Smooth muscle cell (in vitro differentiated cells): ENCODE data around the gene OR9Q2. TPM values are rescaled to one million over a fixed set of nuclear protein-coding genes. Genes with fewer than 3 reads are reported as not detected.
"Not testable (repeated sequence)": the region's sequence is repeated elsewhere in the genome, so short reads cannot be mapped to it uniquely, and the experiment has no call there.

ENCODE experiments used
- DNase-seq: peaks from one replicate; lab custom pipeline; 2025; ENCODE audit not compliant: unreplicated experiment; lab: John Stamatoyannopoulos, UW
- H2AFZ ChIP-seq: fragments of 200-600 bp; sonication (generic); 2 replicates; pipeline ENCODE4 v1.6.0; 2016; ENCODE audit warnings: antibody characterized with exemption, low read depth, mild to moderate bottlenecking
- H3F3A ChIP-seq: fragments of 200-600 bp; sonication (generic); 2 replicates; pipeline ENCODE4 v1.6.0; 2017; ENCODE audit warnings: antibody characterized with exemption, low read depth
- H3K27ac ChIP-seq: fragments of 200-600 bp; sonication (generic); 2 replicates; pipeline ENCODE4 v1.5.1; 2016; ENCODE audit warnings: low read depth, mild to moderate bottlenecking
- H3K27me3 ChIP-seq: fragments of 200-600 bp; sonication (generic); 2 replicates; pipeline ENCODE4 v1.6.1; 2016; ENCODE audit warnings: low read depth, mild to moderate bottlenecking
- H3K36me3 ChIP-seq: fragments of 200-600 bp; sonication (generic); 2 replicates; pipeline ENCODE4 v1.5.1; 2016; ENCODE audit warnings: low read depth
- H3K4me1 ChIP-seq: fragments of 200-600 bp; sonication (generic); 2 replicates; pipeline ENCODE4 v1.5.1; 2016; ENCODE audit warnings: low read depth
- H3K4me2 ChIP-seq: fragments of 200-600 bp; sonication (generic); 2 replicates; pipeline ENCODE4 v1.6.0; 2016; ENCODE audit warnings: mild to moderate bottlenecking
- H3K4me3 ChIP-seq: fragments of 200-600 bp; sonication (generic); 2 replicates; pipeline ENCODE4 v1.5.1; 2016; ENCODE audit warnings: mild to moderate bottlenecking
- H3K79me2 ChIP-seq: fragments of 200-600 bp; sonication (generic); 2 replicates; pipeline ENCODE4 v1.6.0; 2016; ENCODE audit warnings: low read depth, mild to moderate bottlenecking
- H3K9ac ChIP-seq: fragments of 200-600 bp; sonication (generic); 2 replicates; pipeline ENCODE4 v1.6.0; 2016; ENCODE audit warnings: low read depth
- H3K9me3 ChIP-seq: fragments of 200-600 bp; sonication (generic); replicated peaks from 2 replicates; pipeline ENCODE4 v1.5.1; 2016; ENCODE audit warnings: low read depth
- H4K20me1 ChIP-seq: fragments of 200-600 bp; sonication (generic); 2 replicates; pipeline ENCODE4 v1.6.0; 2016; ENCODE audit warnings: low read depth
- CTCF ChIP-seq: fragments of 200-600 bp; sonication (generic); IDR thresholded peaks from 2 replicates; pipeline ENCODE4 v1.5.1; 2017; ENCODE audit warnings: borderline replicate concordance, mild to moderate bottlenecking, antibody characterized with exemption; ENCODE audit not compliant: insufficient read depth, poor library complexity, severe bottlenecking
- WGBS: methylation state at CpG from one replicate; pipeline ENCODE4 v1.1.7; 2016; ENCODE audit warnings: low lambda C conversion rate; 5-methylcytosine and 5-hydroxymethylcytosine counted together
- polyA plus RNA-seq: library from polyadenylated mRNA; unstranded; fragments of >200 nt; fragmentation: Nextera tagmentation; extraction: Ambion mirVana; gene quantifications from 2 replicates; pipeline ENCODE4 v1.2.1, GENCODE V29; 2016
- total RNA-seq: library from RNA; depleted of rRNA; stranded (reverse); fragments of >200 nt; gene quantifications from 2 replicates; pipeline ENCODE4 v1.2.3, GENCODE V29; 2014

Gene OR9Q2
- total and polyA plus RNA-seq, 2 experiments from 2014 or later = not detected

GRCh38 chr11:58195939-58196338 is 7.1 kb downstream of the OR9Q2 start:
- no peaks in the 10 kb centered on the region for H4K20me1 ChIP-seq
- no peaks in the 10 kb centered on the region for H3K27me3 ChIP-seq
- no peak overlapping the region for H3K4me3 ChIP-seq
- no peak for TF ChIP-seq CTCF
- H3K27ac ChIP-seq = no peak overlapping the region
- H3K4me1 ChIP-seq = no peaks in the 10 kb centered on the region
- DNase-seq = no peak
- no peak overlapping the region for H3K4me2 ChIP-seq
- no peaks in the 10 kb centered on the region for H3K36me3 ChIP-seq
- no peak overlapping the region for H2AFZ ChIP-seq
- H3K79me2 ChIP-seq = no peaks in the 10 kb centered on the region
- WGBS = 81% methylated on average over 2 of the region's 2 CpGs
- no peaks in the 10 kb centered on the region for H3F3A ChIP-seq
- no peak overlapping the region for H3K9ac ChIP-seq
- H3K9me3 ChIP-seq = no peaks in the 10 kb centered on the region

- Histone ChIP-seq H2AFZ (no peak overlapping the region), H3K4me2 (no peak overlapping the region), H3K27me3 (no peaks in the 10 kb centered on the region), H3K9ac (no peak overlapping the region), H3K36me3 (no peaks in the 10 kb centered on the region), H3K79me2 (no peaks in the 10 kb centered on the region), H3F3A (no peaks in the 10 kb centered on the region), H3K9me3 (no peaks in the 10 kb centered on the region), H4K20me1 (no peaks in the 10 kb centered on the region), H3K27ac (no peak overlapping the region), H3K4me1 (no peaks in the 10 kb centered on the region), H3K4me3 (no peak overlapping the region)
- no peak for DNase-seq
- TF ChIP-seq CTCF = no peak
- WGBS = 71% methylated on average over 1 of the region's 1 CpG
Measured at GRCh38 chr11:58199271-58199670, 10.4 kb downstream of the OR9Q2 start.

- no peak for DNase-seq
- no peaks in the 10 kb centered on the region for H3K36me3 ChIP-seq
- H3K4me3 ChIP-seq = no peak within 1 kb of the TSS
- no peaks in the 10 kb centered on the region for H3K27me3 ChIP-seq
- H3K4me2 ChIP-seq = no peak within 1 kb of the TSS
- no peaks in the 10 kb centered on the region for H3F3A ChIP-seq
- no peaks in the 10 kb centered on the region for H4K20me1 ChIP-seq
- no peak for TF ChIP-seq CTCF
- H3K9me3 ChIP-seq = no peaks in the 10 kb centered on the region
- no peak within 1 kb of the TSS for H2AFZ ChIP-seq
- no peaks in the 10 kb centered on the region for H3K79me2 ChIP-seq
- no peak within 1 kb of the TSS for H3K9ac ChIP-seq
- H3K27ac ChIP-seq = no peak within 1 kb of the TSS
- H3K4me1 ChIP-seq = no peaks in the 10 kb centered on the region
Measured at GRCh38 chr11:58204042-58204441, 15.2 kb downstream of the OR9Q2 start, which contains the start of gene OR1S2. OR1S2 (minus strand) TSS chr11:58204142; CDS start chr11:58204142, 0 bp downstream.

- 83% methylated on average over 2 of the region's 2 CpGs for WGBS
- not testable (repeated sequence) for H3K79me2 ChIP-seq, DNase-seq, H2AFZ ChIP-seq, H3K9ac ChIP-seq, H3K4me3 ChIP-seq, H3K27me3 ChIP-seq, H3K4me2 ChIP-seq, H3K36me3 ChIP-seq, H4K20me1 ChIP-seq, H3F3A ChIP-seq, H3K4me1 ChIP-seq, H3K27ac ChIP-seq, H3K9me3 ChIP-seq
Measured at GRCh38 chr11:58212420-58212819, 23.6 kb downstream of the OR9Q2 start, which contains the start of gene OR1S1. OR1S1 (plus strand) TSS chr11:58212720.
